Stomach (tissue), 4 donors: ENCODE results near the gene ASH1L.

Source experiments
- CTCF ChIP-seq, 7 experiments: fragments of 450-650 bp in 4 of 7; fragments of 200-600 bp in 3 of 7; sonication (generic) in 3 of 7; IDR thresholded peaks; one replicate each; pipeline ENCODE4 v1.5.1; 2016 to 2019; ENCODE audit warnings: antibody characterized with exemption in 7 of 7, control low read depth in 2 of 7, mild to moderate bottlenecking in 1 of 7
- EP300 ChIP-seq: sonication (generic); formaldehyde crosslinking; IDR thresholded peaks from one replicate; pipeline ENCODE4 v1.6.1; 2017; ENCODE audit warnings: antibody characterized with exemption
- POLR2A ChIP-seq, 4 donors: fragments of 450-650 bp; IDR thresholded peaks; one replicate each; pipeline ENCODE4 v1.6.1; 2016; ENCODE audit warnings: antibody characterized with exemption in 4 of 4, control low read depth in 2 of 4, mild to moderate bottlenecking in 1 of 4, moderate library complexity in 1 of 4

- TF ChIP-seq POLR2A (IDR thresholded peaks at IDR 0.05) (no peak), CTCF (IDR thresholded peaks at IDR 0.05) (no peak), EP300 (no peak)
Observed at GRCh38 chr1:155569988-155570592, 7.5 kb upstream of the ASH1L start.
